ENCODE data around the gene SLC10A7.

DNA sequence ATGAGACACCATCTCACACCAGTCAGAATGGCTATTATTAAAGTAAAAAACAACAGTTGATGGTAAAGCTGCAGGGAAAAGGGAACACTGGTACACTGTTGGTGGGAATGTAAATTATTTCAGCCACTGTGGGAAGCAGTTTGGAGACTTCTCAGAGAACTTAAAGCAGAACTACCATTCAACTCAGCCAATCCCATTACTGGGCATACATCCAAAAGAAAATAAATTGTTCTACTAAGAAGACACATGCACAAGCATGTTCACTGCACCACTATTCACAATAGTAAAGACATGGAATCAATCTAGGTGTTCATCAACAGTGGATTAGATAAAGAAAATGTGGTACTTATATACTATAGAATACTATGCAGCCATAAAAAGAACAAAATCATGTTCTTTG is 172.4 kb downstream of the SLC10A7 start:
- no peak for TF ChIP-seq CTCF (IDR thresholded peaks at IDR 0.05; ENCODE audit: low read length)
- no peak for TF ChIP-seq EZH2 (IDR thresholded peaks at IDR 0.05; ENCODE audit: borderline replicate concordance, low read length)

Data from OCI-LY1 (cell line).